ENCODE measurements around the gene CACNA2D4.

- TF ChIP-seq, protein P1, sequence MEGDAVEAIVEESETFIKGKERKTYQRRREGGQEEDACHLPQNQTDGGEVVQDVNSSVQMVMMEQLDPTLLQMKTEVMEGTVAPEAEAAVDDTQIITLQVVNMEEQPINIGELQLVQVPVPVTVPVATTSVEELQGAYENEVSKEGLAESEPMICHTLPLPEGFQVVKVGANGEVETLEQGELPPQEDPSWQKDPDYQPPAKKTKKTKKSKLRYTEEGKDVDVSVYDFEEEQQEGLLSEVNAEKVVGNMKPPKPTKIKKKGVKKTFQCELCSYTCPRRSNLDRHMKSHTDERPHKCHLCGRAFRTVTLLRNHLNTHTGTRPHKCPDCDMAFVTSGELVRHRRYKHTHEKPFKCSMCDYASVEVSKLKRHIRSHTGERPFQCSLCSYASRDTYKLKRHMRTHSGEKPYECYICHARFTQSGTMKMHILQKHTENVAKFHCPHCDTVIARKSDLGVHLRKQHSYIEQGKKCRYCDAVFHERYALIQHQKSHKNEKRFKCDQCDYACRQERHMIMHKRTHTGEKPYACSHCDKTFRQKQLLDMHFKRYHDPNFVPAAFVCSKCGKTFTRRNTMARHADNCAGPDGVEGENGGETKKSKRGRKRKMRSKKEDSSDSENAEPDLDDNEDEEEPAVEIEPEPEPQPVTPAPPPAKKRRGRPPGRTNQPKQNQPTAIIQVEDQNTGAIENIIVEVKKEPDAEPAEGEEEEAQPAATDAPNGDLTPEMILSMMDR (IDR thresholded peaks at IDR 0.05; ENCODE audit: low read length) = no peak
- no peak for TF ChIP-seq EZH2 (optimal IDR thresholded peaks at IDR 0.05; ENCODE audit: low read depth, low read length)
These were observed 76.8 kb downstream of the CACNA2D4 start for GRCh38 chr12:1841586-1842182.
